ENCODE results near the gene ELOVL4.

Gene ELOVL4

DNA sequence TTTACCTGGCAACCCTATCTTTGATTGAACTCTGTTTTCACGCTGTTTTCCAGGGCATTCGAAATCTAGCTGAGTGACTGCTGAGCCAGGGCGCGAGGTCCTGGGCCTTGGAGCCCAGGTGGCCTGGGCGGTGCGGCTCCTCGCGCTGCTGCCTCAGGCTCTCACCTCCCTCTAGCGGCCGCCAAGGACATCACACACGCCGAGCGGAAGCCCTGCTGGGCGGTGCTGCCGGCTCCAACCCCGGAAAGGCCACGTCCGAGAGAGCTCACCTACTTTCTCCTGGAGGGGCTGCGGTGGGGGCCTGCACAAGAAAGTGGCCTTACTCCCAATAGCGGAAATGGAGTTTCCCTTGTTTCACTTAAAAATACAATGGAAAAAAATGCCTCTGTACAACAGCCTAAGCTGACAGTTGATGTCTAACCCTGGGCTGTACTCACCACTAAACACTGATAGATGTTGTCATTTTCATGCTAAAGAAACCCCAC is 77.7 kb downstream of the ELOVL4 start:
- no peaks in the 10 kb centered on the region for H3K27me3 ChIP-seq (replicated peaks; ENCODE audit: control insufficient read depth, insufficient read depth, low read length)
- no peaks in the 10 kb centered on the region for H3K36me3 ChIP-seq (ENCODE audit: control insufficient read depth, insufficient read depth, low read length)
- peak; percentile 75 for DNase-seq (ENCODE audit: extremely low read depth, insufficient read length)
- TF ChIP-seq, protein P1, sequence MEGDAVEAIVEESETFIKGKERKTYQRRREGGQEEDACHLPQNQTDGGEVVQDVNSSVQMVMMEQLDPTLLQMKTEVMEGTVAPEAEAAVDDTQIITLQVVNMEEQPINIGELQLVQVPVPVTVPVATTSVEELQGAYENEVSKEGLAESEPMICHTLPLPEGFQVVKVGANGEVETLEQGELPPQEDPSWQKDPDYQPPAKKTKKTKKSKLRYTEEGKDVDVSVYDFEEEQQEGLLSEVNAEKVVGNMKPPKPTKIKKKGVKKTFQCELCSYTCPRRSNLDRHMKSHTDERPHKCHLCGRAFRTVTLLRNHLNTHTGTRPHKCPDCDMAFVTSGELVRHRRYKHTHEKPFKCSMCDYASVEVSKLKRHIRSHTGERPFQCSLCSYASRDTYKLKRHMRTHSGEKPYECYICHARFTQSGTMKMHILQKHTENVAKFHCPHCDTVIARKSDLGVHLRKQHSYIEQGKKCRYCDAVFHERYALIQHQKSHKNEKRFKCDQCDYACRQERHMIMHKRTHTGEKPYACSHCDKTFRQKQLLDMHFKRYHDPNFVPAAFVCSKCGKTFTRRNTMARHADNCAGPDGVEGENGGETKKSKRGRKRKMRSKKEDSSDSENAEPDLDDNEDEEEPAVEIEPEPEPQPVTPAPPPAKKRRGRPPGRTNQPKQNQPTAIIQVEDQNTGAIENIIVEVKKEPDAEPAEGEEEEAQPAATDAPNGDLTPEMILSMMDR (IDR thresholded peaks at IDR 0.05; ENCODE audit: insufficient read depth, low read length, poor library complexity, severe bottlenecking) = peak; percentile 99
- H3K4me3 ChIP-seq (replicated peaks; ENCODE audit: low read depth, low read length) = 0 out of 2 replicates have a peak overlapping the region, but pooled peaks have one; percentile 27

- Histone ChIP-seq H3K27me3 (replicated peaks; ENCODE audit: control insufficient read depth, insufficient read depth, low read length) (no peaks in the 10 kb centered on the region), H3K36me3 (ENCODE audit: control insufficient read depth, insufficient read depth, low read length) (no peaks in the 10 kb centered on the region), H3K4me3 (replicated peaks; ENCODE audit: low read depth, low read length) (no peak overlapping the region)
- TF ChIP-seq, protein P1 (IDR thresholded peaks at IDR 0.05; ENCODE audit: insufficient read depth, low read length, poor library complexity, severe bottlenecking) = no peak
- DNase-seq (ENCODE audit: extremely low read depth, insufficient read length) = no peak
Measured at GRCh38 chr6:79869184-79869583, 78.2 kb downstream of the ELOVL4 start.

- no peak for DNase-seq (ENCODE audit: extremely low read depth, insufficient read length)
- Histone ChIP-seq H3K4me3 (replicated peaks; ENCODE audit: low read depth, low read length) (no peak overlapping the region), H3K27me3 (replicated peaks; ENCODE audit: control insufficient read depth, insufficient read depth, low read length) (no peaks in the 10 kb centered on the region), H3K36me3 (ENCODE audit: control insufficient read depth, insufficient read depth, low read length) (no peaks in the 10 kb centered on the region)
- TF ChIP-seq, protein P1 (IDR thresholded peaks at IDR 0.05; ENCODE audit: insufficient read depth, low read length, poor library complexity, severe bottlenecking) = peak; percentile 66
Measured at GRCh38 chr6:79868098-79868722, 79.1 kb downstream of the ELOVL4 start.

All from GM06990 (cell line).